ENCODE data around the gene PRRX2. TPM values are rescaled to one million over a fixed set of nuclear protein-coding genes. Genes with fewer than 3 reads are reported as not detected.

The PRRX2 gene
- total and polyA plus RNA-seq, 2 experiments from 2014 or later, result 141 to 169 TPM

GRCh38 chr9:129725795-129726251 lies 60.4 kb downstream of the PRRX2 start:
- Histone ChIP-seq H4K20me1 (ENCODE audit: insufficient read depth) (no peaks in the 10 kb centered on the region), H3K27me3 (replicated peaks; ENCODE audit: insufficient read depth) (no peaks in the 10 kb centered on the region), H3K4me2 (ENCODE audit: unreplicated experiment) (peak overlapping the region; percentile 60), H3K4me3 (no peak overlapping the region), H3K9me3 (ENCODE audit: low read depth) (no peaks in the 10 kb centered on the region), H3K4me1 (ENCODE audit: insufficient read depth) (peaks cover 23% of the 10 kb centered on the region), H3K9me2 (ENCODE audit: insufficient read depth) (no peaks in the 10 kb centered on the region), H3K27ac (peak overlapping the region; percentile 82), H3F3A (ENCODE audit: insufficient read depth) (peaks cover 38% of the 10 kb centered on the region), H3K36me3 (ENCODE audit: low read depth) (peaks cover 6% of the 10 kb centered on the region; the same call in 1 of the 2 replicates), H3K79me2 (ENCODE audit: insufficient read depth) (0 out of 2 replicates have a peak, but pooled peaks cover 15% of the 10 kb centered on the region), H2AFZ (no peak overlapping the region), H3K9ac (peak overlapping the region; percentile 63)
- peak; percentile 76 for DNase-seq
- WGBS, 2 experiments (ENCODE audit: low coverage in 1 of 2, low lambda C conversion rate in 2 of 2, missing lambda C conversion rate in 2 of 2), result 1 to 7% methylated on average over 10 of the region's 10 CpGs
- TF ChIP-seq EZH2 (IDR thresholded peaks at IDR 0.05; ENCODE audit: insufficient read depth, poor library complexity, severe bottlenecking) (no peak), EZH2phosphoT487 (IDR thresholded peaks at IDR 0.05; ENCODE audit: insufficient read depth, low read depth) (no peak)
- in situ Hi-C loops (cut with MboI), result no loop called here

- in situ Hi-C loops (cut with MboI), result no loop called here
- 4 to 5% methylated on average over 23 of the region's 23 CpGs for WGBS, 2 experiments (ENCODE audit: low coverage in 1 of 2, low lambda C conversion rate in 2 of 2, missing lambda C conversion rate in 2 of 2)
- no peak overlapping the region; the same call in 1 of the 2 replicates for H2AFZ ChIP-seq
Measured at GRCh38 chr9:129726322-129727160, 61.1 kb downstream of the PRRX2 start.

DNA sequence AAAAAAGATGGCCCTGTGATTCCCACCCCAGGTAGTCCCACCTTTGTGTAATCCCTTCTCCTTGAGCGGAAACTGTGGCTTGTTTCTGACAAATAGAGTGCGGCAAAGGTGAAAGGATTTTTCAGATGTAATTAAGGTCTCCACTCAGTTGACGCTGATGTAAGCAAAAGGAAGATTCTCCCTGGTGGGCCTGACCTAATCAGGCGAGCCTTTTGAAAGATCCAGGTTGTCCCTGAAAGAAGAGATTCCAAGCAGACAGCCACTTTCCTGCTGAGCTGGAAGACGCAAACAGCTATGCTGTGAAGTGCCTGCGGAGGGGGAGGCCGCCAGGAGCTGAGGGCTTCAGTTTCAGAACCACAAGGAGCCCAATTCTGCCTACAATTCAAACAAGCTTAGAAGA lies 63.3 kb downstream of the PRRX2 start:
- no peak for DNase-seq
- H3K9me2 ChIP-seq (ENCODE audit: insufficient read depth), result no peaks in the 10 kb centered on the region
- H3K4me2 ChIP-seq (ENCODE audit: unreplicated experiment), result no peak overlapping the region
- in situ Hi-C loops (cut with MboI), result no loop called here
- WGBS, 2 experiments (ENCODE audit: low coverage in 1 of 2, low lambda C conversion rate in 2 of 2, missing lambda C conversion rate in 2 of 2), result 93 to 98% methylated on average over 7 of the region's 7 CpGs
- no peak overlapping the region for H3K9ac ChIP-seq
- no peaks in the 10 kb centered on the region for H3K9me3 ChIP-seq (ENCODE audit: low read depth)
- H3K36me3 ChIP-seq (ENCODE audit: low read depth), result no peaks in the 10 kb centered on the region
- H4K20me1 ChIP-seq (ENCODE audit: insufficient read depth), result no peaks in the 10 kb centered on the region
- H3K27me3 ChIP-seq (replicated peaks; ENCODE audit: insufficient read depth), result no peaks in the 10 kb centered on the region
- H3K4me1 ChIP-seq (ENCODE audit: insufficient read depth), result peaks cover 23% of the 10 kb centered on the region
- H3K27ac ChIP-seq, result no peak overlapping the region
- no peaks in the 10 kb centered on the region for H3K79me2 ChIP-seq (ENCODE audit: insufficient read depth)
- H3F3A ChIP-seq (ENCODE audit: insufficient read depth), result peaks cover 32% of the 10 kb centered on the region
- TF ChIP-seq EZH2 (IDR thresholded peaks at IDR 0.05; ENCODE audit: insufficient read depth, poor library complexity, severe bottlenecking), result no peak
- TF ChIP-seq EZH2phosphoT487 (IDR thresholded peaks at IDR 0.05; ENCODE audit: insufficient read depth, low read depth), result no peak
- no peak overlapping the region for H3K4me3 ChIP-seq
- no peak overlapping the region for H2AFZ ChIP-seq

More at GRCh38 chr9:129726322-129727160, 61.1 kb downstream of the PRRX2 start:
- TF ChIP-seq EZH2 (IDR thresholded peaks at IDR 0.05; ENCODE audit: insufficient read depth, poor library complexity, severe bottlenecking) (no peak), EZH2phosphoT487 (IDR thresholded peaks at IDR 0.05; ENCODE audit: insufficient read depth, low read depth) (no peak)
- Histone ChIP-seq H3K4me2 (ENCODE audit: unreplicated experiment) (peak overlapping the region; percentile 60), H3K79me2 (ENCODE audit: insufficient read depth) (0 out of 2 replicates have a peak, but pooled peaks cover 8% of the 10 kb centered on the region), H3K36me3 (ENCODE audit: low read depth) (no peaks in the 10 kb centered on the region), H3K9ac (peak overlapping the region; percentile 63), H3K27ac (peak overlapping the region; percentile 82), H3F3A (ENCODE audit: insufficient read depth) (peaks cover 38% of the 10 kb centered on the region), H3K9me3 (ENCODE audit: low read depth) (no peaks in the 10 kb centered on the region), H4K20me1 (ENCODE audit: insufficient read depth) (no peaks in the 10 kb centered on the region), H3K9me2 (ENCODE audit: insufficient read depth) (no peaks in the 10 kb centered on the region), H3K4me3 (peak overlapping the region; percentile 4; the same call in 1 of the 2 replicates), H3K4me1 (ENCODE audit: insufficient read depth) (peaks cover 23% of the 10 kb centered on the region), H3K27me3 (replicated peaks; ENCODE audit: insufficient read depth) (no peaks in the 10 kb centered on the region)
- DNase-seq, result peak; percentile 90

- DNase-seq, result no peak
- no peak overlapping the region for H3K4me2 ChIP-seq (ENCODE audit: unreplicated experiment)
Measured at GRCh38 chr9:129731477-129732085, 66.1 kb downstream of the PRRX2 start.

More at GRCh38 chr9:129731477-129732085, 66.1 kb downstream of the PRRX2 start:
- Histone ChIP-seq H3K4me1 (ENCODE audit: insufficient read depth) (no peaks in the 10 kb centered on the region), H3K79me2 (ENCODE audit: insufficient read depth) (no peaks in the 10 kb centered on the region), H2AFZ (no peak overlapping the region), H3F3A (ENCODE audit: insufficient read depth) (peaks cover 12% of the 10 kb centered on the region), H4K20me1 (ENCODE audit: insufficient read depth) (no peaks in the 10 kb centered on the region), H3K27ac (no peak overlapping the region), H3K9me2 (ENCODE audit: insufficient read depth) (no peaks in the 10 kb centered on the region), H3K9ac (no peak overlapping the region), H3K36me3 (ENCODE audit: low read depth) (no peaks in the 10 kb centered on the region), H3K4me3 (no peak overlapping the region), H3K27me3 (replicated peaks; ENCODE audit: insufficient read depth) (no peaks in the 10 kb centered on the region), H3K9me3 (ENCODE audit: low read depth) (no peaks in the 10 kb centered on the region)
- 55 to 64% methylated on average over 5 to 6 of the region's 6 CpGs for WGBS, 2 experiments (ENCODE audit: low coverage in 1 of 2, low lambda C conversion rate in 2 of 2, missing lambda C conversion rate in 2 of 2)
- in situ Hi-C loops (cut with MboI), result no loop called here
- TF ChIP-seq EZH2phosphoT487 (IDR thresholded peaks at IDR 0.05; ENCODE audit: insufficient read depth, low read depth), result no peak
- no peak for TF ChIP-seq EZH2 (IDR thresholded peaks at IDR 0.05; ENCODE audit: insufficient read depth, poor library complexity, severe bottlenecking)
